DOHH2 (cell line): ENCODE data around the gene GMPR2.

ENCODE experiments used
- H3F3A ChIP-seq: fragments of 200-600 bp; sonication (generic), shearing (Covaris generic); 2 replicates; pipeline ENCODE4 v1.6.0; 2016; ENCODE audit warnings: antibody characterized with exemption, mild to moderate bottlenecking; ENCODE audit not compliant: control insufficient read depth, insufficient read depth
- H3K27ac ChIP-seq: fragments of 200-600 bp; sonication (generic); 2 replicates; pipeline ENCODE4 v1.5.1; 2014; ENCODE audit warnings: low read depth, mild to moderate bottlenecking, low read length, moderate library complexity
- H3K27me3 ChIP-seq: fragments of 200-600 bp; sonication (generic); 2 replicates; pipeline ENCODE4 v1.6.1; 2014; ENCODE audit warnings: mild to moderate bottlenecking, low read length, mixed read lengths; ENCODE audit not compliant: control insufficient read depth
- H3K36me3 ChIP-seq: fragments of 200-600 bp; sonication (generic); 2 replicates; pipeline ENCODE4 v1.6.1; 2014; ENCODE audit warnings: mild to moderate bottlenecking, low read length, moderate library complexity, mixed read lengths; ENCODE audit not compliant: control insufficient read depth
- H3K4me1 ChIP-seq: fragments of 200-600 bp; sonication (generic); 2 replicates; pipeline ENCODE4 v1.6.1; 2014; ENCODE audit warnings: mild to moderate bottlenecking, low read length, mixed read lengths; ENCODE audit not compliant: control insufficient read depth
- H3K4me2 ChIP-seq: fragments of 200-600 bp; sonication (generic); 2 replicates; pipeline ENCODE4 v1.6.0; 2014; ENCODE audit warnings: mild to moderate bottlenecking, low read length, moderate library complexity
- H3K4me3 ChIP-seq: fragments of 200-600 bp; sonication (generic); 2 replicates; pipeline ENCODE4 v1.5.1; 2014; ENCODE audit warnings: mild to moderate bottlenecking, low read length, mixed read lengths
- H3K79me2 ChIP-seq: fragments of 200-600 bp; sonication (generic); 2 replicates; pipeline ENCODE4 v1.6.1; 2014; ENCODE audit warnings: mild to moderate bottlenecking, low read length, mixed read lengths; ENCODE audit not compliant: control insufficient read depth
- H3K9me2 ChIP-seq: fragments of 200-600 bp; sonication (generic); replicated peaks from 2 replicates; pipeline ENCODE4 v1.6.1; 2014; ENCODE audit warnings: mild to moderate bottlenecking, low read length, mixed read lengths; ENCODE audit not compliant: control insufficient read depth
- H3K9me3 ChIP-seq: fragments of 200-600 bp; sonication (generic); 2 replicates; pipeline ENCODE4 v1.6.1; 2014; ENCODE audit warnings: antibody characterized with exemption, low read length, mixed read lengths; ENCODE audit not compliant: control insufficient read depth, insufficient read depth
- H4K20me1 ChIP-seq: fragments of 200-600 bp; sonication (generic); 2 replicates; pipeline ENCODE4 v1.6.0; 2014; ENCODE audit warnings: low read depth, mild to moderate bottlenecking, antibody characterized with exemption, low read length, moderate library complexity; ENCODE audit not compliant: control insufficient read depth, insufficient read depth
- EZH2phosphoT487 ChIP-seq: fragments of 200-600 bp; sonication (generic); IDR thresholded peaks from 2 replicates; pipeline ENCODE4 v1.6.1; 2017; ENCODE audit warnings: borderline replicate concordance, mild to moderate bottlenecking, antibody characterized with exemption, low read length, moderate library complexity, mixed read lengths
- TF ChIP-seq, protein P1 (sequence below): fragments of 200-600 bp; sonication (generic); IDR thresholded peaks from one replicate; pipeline ENCODE4 v1.5.1; 2014; ENCODE audit warnings: antibody characterized with exemption, mild to moderate bottlenecking, low read depth, low read length; ENCODE audit not compliant: poor library complexity, severe bottlenecking

Gene GMPR2

DNA sequence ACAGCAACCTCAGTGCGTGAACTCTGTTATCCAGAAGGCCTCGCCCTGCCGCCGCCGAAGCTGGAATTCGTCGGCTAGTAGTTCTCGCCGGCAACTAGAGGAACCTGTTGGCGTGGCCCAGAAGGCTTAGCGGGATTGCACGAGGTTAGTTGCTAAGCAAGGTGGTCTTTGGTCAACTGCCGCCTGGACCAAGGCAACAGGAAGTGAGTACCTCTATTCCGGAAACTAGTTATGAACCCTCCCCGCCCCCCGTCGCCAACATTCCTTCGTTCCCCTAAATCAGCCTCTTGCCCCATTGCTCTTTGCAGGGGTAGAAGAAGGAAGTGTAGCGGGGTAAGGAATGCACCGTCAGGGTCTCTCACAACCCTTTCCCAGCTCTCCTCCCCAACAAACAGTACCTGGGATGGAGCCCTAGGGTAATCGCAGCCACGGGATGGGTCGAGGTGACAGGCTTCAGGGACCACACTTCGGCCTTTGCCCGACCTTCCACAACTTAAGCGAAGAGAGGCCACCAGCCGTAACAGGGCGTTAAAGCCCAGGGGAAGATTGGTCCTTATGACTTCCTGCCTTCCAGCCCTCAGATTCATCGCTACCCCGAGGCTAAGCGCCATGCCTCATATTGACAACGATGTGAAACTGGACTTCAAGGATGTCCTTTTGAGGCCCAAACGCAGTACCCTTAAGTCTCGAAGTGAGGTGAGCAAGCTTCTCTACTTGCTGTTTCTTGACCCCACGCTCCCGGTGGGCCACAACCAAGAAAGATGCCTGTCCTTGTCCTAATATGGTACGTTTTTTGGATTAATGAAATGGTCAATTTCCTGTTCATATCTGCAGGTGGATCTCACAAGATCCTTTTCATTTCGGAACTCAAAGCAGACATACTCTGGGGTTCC lies at the start of gene GMPR2:
Gene GMPR2, plus strand, starts transcription at position 285 of the 893 bp plus-strand sequence. Its CDS starts 325 bp downstream, at position 610.
- Histone ChIP-seq H3K4me1 (peaks cover 29% of the 10 kb centered on the region), H4K20me1 (no peaks in the 10 kb centered on the region), H3K4me2 (peak within 1 kb of the TSS; percentile 83), H3K9me3 (no peaks in the 10 kb centered on the region), H3F3A (peaks cover 3% of the 10 kb centered on the region; the same call in 1 of the 2 replicates), H3K4me3 (peak within 1 kb of the TSS; percentile 81), H3K27me3 (no peaks in the 10 kb centered on the region), H3K79me2 (peaks cover 67% of the 10 kb centered on the region), H3K9me2 (no peaks in the 10 kb centered on the region), H3K36me3 (peaks cover 57% of the 10 kb centered on the region), H3K27ac (peak within 1 kb of the TSS; percentile 65)
- TF ChIP-seq, protein P1, sequence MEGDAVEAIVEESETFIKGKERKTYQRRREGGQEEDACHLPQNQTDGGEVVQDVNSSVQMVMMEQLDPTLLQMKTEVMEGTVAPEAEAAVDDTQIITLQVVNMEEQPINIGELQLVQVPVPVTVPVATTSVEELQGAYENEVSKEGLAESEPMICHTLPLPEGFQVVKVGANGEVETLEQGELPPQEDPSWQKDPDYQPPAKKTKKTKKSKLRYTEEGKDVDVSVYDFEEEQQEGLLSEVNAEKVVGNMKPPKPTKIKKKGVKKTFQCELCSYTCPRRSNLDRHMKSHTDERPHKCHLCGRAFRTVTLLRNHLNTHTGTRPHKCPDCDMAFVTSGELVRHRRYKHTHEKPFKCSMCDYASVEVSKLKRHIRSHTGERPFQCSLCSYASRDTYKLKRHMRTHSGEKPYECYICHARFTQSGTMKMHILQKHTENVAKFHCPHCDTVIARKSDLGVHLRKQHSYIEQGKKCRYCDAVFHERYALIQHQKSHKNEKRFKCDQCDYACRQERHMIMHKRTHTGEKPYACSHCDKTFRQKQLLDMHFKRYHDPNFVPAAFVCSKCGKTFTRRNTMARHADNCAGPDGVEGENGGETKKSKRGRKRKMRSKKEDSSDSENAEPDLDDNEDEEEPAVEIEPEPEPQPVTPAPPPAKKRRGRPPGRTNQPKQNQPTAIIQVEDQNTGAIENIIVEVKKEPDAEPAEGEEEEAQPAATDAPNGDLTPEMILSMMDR: no peak
- no peak for TF ChIP-seq EZH2phosphoT487

DNA sequence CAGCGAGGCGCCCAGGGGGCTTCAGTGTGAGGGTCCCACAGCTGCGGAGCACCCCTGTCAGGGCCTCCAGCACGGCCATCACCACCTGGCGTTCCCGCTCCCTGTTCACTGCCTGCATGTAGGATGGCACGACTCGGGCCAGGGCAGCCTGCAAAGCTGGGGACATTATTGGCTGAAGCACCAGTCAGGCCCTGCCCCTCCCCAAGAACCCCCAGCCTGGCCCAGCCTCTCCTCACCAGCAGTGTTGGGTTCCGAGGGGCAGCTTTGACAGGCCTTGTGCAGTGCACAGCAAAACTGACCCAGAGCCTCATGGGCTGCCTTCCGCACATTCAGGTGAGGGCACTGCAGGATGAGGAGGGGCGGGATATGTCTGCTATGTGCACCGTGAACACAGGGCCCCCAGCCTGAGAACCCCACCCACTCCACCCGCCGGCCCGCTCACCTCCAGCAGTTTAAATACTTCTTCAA lies 49.7 kb upstream of the GMPR2 start:
- Histone ChIP-seq H3K9me2 (no peaks in the 10 kb centered on the region), H4K20me1 (no peaks in the 10 kb centered on the region), H3K9me3 (no peaks in the 10 kb centered on the region), H3K4me2 (no peak overlapping the region), H3F3A (peaks cover 3% of the 10 kb centered on the region; the same call in 1 of the 2 replicates), H3K27me3 (no peaks in the 10 kb centered on the region), H3K27ac (no peak overlapping the region), H3K79me2 (peaks cover 16% of the 10 kb centered on the region), H3K4me1 (peaks cover 13% of the 10 kb centered on the region), H3K4me3 (no peak overlapping the region), H3K36me3 (peaks cover 96% of the 10 kb centered on the region)
- TF ChIP-seq EZH2phosphoT487: no peak
- TF ChIP-seq, protein P1: no peak

DNA sequence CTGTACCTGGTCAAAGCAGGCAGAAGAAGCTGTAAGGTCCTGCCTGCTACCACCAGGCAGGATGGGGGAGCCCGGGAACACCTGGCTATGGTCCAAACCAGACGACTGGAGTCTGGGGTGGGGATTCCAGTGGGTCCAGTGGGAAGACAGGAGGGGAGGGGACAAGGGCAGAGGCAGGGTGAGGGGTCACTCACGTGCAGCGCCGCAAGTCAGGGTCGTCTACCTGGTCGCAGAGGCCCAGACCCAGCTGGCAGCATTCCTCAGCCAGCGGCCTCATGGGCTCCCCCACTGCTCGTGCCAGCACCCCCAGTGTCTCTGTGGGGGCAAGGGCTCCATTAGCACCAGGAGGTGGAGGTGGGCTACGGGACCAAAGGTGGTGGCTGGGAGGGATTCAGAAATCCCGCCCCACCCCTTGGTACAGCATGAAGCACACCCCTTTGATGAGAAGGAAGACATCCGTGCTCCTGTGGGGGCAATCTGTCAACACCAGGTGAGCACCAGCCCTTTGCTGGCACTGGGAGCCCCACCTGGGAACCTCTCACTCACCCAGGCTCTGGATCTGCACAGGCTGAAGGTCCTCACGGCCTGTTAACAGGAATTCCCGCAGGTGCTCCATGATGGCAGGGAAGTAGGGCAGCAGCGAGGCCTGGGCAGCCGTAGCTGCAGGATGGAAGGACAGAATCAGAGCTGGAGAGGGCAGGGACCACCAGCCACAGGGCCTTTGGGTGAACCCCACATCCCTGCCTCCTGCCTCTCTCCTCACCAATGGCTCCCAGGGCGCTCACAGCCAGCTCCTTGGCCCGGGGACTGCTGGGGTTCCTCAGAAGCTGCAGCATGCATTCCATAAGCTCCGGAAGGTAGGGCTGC lies 48.4 kb upstream of the GMPR2 start:
- H3K79me2 ChIP-seq: peaks cover 22% of the 10 kb centered on the region
- H3K9me3 ChIP-seq: no peaks in the 10 kb centered on the region
- peaks cover 85% of the 10 kb centered on the region for H3K36me3 ChIP-seq
- no peak overlapping the region for H3K4me2 ChIP-seq
- H3K9me2 ChIP-seq: no peaks in the 10 kb centered on the region
- no peak overlapping the region for H3K27ac ChIP-seq
- H4K20me1 ChIP-seq: no peaks in the 10 kb centered on the region
- H3K4me1 ChIP-seq: peaks cover 19% of the 10 kb centered on the region
- no peak overlapping the region for H3K4me3 ChIP-seq
- peaks cover 6% of the 10 kb centered on the region for H3F3A ChIP-seq
- no peaks in the 10 kb centered on the region for H3K27me3 ChIP-seq
- TF ChIP-seq EZH2phosphoT487: no peak
